ENCODE data around the gene ZDHHC20.

DNA sequence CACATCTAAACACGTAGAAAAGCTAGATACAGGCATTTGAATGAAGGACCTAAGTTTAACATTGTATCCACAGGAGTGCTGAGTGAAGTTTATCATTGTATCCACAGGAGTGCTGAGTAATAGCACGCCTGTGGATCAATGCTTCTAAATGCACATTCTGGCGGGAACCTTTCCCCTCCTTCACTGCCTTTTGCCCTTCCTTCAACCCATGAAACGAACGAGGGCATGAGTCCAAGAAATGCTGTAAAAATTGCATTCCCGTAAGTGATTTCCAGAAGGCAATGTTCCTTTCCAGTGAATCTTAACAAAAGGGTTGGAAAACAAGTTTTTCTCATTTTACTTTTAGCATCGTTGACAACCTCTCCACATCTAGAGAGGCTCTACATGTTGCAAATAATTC is 88.1 kb downstream of the ZDHHC20 start:
- TF ChIP-seq, protein P1, sequence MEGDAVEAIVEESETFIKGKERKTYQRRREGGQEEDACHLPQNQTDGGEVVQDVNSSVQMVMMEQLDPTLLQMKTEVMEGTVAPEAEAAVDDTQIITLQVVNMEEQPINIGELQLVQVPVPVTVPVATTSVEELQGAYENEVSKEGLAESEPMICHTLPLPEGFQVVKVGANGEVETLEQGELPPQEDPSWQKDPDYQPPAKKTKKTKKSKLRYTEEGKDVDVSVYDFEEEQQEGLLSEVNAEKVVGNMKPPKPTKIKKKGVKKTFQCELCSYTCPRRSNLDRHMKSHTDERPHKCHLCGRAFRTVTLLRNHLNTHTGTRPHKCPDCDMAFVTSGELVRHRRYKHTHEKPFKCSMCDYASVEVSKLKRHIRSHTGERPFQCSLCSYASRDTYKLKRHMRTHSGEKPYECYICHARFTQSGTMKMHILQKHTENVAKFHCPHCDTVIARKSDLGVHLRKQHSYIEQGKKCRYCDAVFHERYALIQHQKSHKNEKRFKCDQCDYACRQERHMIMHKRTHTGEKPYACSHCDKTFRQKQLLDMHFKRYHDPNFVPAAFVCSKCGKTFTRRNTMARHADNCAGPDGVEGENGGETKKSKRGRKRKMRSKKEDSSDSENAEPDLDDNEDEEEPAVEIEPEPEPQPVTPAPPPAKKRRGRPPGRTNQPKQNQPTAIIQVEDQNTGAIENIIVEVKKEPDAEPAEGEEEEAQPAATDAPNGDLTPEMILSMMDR (conservative IDR thresholded peaks at IDR 0.05; ENCODE audit: low read depth, low read length) = no peak
- TF ChIP-seq RFX5 (IDR thresholded peaks at IDR 0.05; ENCODE audit: low read depth, low read length) (no peak), POLR2A (IDR thresholded peaks at IDR 0.05; ENCODE audit: low read depth, low read length) (no peak)
